Left lung (tissue), 14 donors: ENCODE measurements around the gene CDPF1. TPM values are rescaled to one million over a fixed set of nuclear protein-coding genes. Genes with fewer than 3 reads are reported as not detected.

Source experiments
- ATAC-seq: fragments of 200-7000 bp; cut with Tn5 transposase; one replicate; pipeline ENCODE4 v1.9.1; 2020; ENCODE audit warnings: moderate library complexity
- DNase-seq, 4 donors: peaks; one replicate each; pipeline ENCODE4 v3.0.0-alpha.2; 2013 to 2020
- H3K27ac ChIP-seq, 2 donors: fragments of 200-600 bp; sonication (generic) in 1 of 2; one replicate each; pipeline versions ENCODE4 v1.5.0 to v1.8.0; 2020 to 2021
- H3K27me3 ChIP-seq, 2 donors: fragments of 200-600 bp; sonication (generic) in 1 of 2; one replicate each; pipeline versions ENCODE4 v1.5.0 to v1.8.0; 2020 to 2021
- H3K36me3 ChIP-seq, 2 donors: fragments of 200-600 bp; sonication (generic) in 1 of 2; one replicate each; pipeline versions ENCODE4 v1.5.0 to v1.8.0; 2020 to 2021
- H3K4me1 ChIP-seq, 2 donors: fragments of 200-600 bp; one replicate each; pipeline ENCODE4 v1.8.0; 2021
- H3K4me3 ChIP-seq, 2 donors: fragments of 200-600 bp; sonication (generic) in 1 of 2; one replicate each; pipeline versions ENCODE4 v1.5.0 to v1.8.0; 2020 to 2021; ENCODE audit warnings: mild to moderate bottlenecking in 1 of 2
- H3K9me3 ChIP-seq, 2 donors: fragments of 200-600 bp; sonication (generic) in 1 of 2; one replicate each; pipeline versions ENCODE4 v1.5.0 to v1.8.0; 2020 to 2021
- CTCF ChIP-seq, 2 donors: fragments of 200-600 bp; sonication (generic) in 1 of 2; IDR thresholded peaks; one replicate each; pipeline versions ENCODE4 v1.5.0 to v1.8.0; 2021; ENCODE audit warnings: antibody characterized with exemption in 2 of 2
- intact Hi-C, 2 donors: fragments of 100-400 bp; cut with DNase I; formaldehyde crosslinking; loops; one replicate each; pipeline versions ENCODE4 v1.11.2 to v1.14.2; 2022
- long read RNA-seq, 12 donors: library from polyadenylated mRNA in 2 of 12; unstranded in 2 of 12; transcript quantifications; one replicate each; pipeline ENCODE4 v2.0.0 and lab custom pipeline, GENCODE V29; 2019 to 2026
- polyA plus RNA-seq, 6 donors: library from polyadenylated mRNA; unstranded; fragments of 120-200 nt; gene quantifications; one replicate each; pipeline ENCODE4 v1.2.1, GENCODE V29; 2013; ENCODE audit not compliant: insufficient read length in 6 of 6
- total RNA-seq, 2 donors: library from RNA; stranded (reverse); fragmentation: NEBNext Ultra II Directional; extraction: Animal tissue kit (Norgen Biotek cat#: 25700); gene quantifications; one replicate each; pipeline ENCODE4 v1.2.1, GENCODE V29; 2021
- donor health status: DM: no; HTN: yes; CAD: no.
- donor health status: DM: no; HTN: no; CAD: no.

CDPF1 gene
- 1 to 10 TPM; 7.7 to 8.6 TPM for total RNA-seq
- polyA plus RNA-seq = 10 to 100 TPM; 10.3 to 13.5 (median 11.8) TPM
- long read RNA-seq, donor 1, partial matches to known transcripts = 0 of 5 reads
- long read RNA-seq, donor 1, other reads (novel, unspliced or antisense) = 0 of 5 reads
- long read RNA-seq, donor 2, partial matches to known transcripts = 6 of 13 reads
- long read RNA-seq, donor 2, other reads (novel, unspliced or antisense) = 0 of 13 reads
- long read RNA-seq, donor 3, transcript CDPF1-201 (4 exons, 1,875 nt) = major isoform, 6 of 9 reads
- long read RNA-seq, donor 3, partial matches to known transcripts = 0 of 9 reads
- long read RNA-seq, donor 3, other reads (novel, unspliced or antisense) = 0 of 9 reads
- long read RNA-seq, donor 4, partial matches to known transcripts = 1 of 8 reads
- long read RNA-seq, donor 4, other reads (novel, unspliced or antisense) = 4 of 8 reads
- long read RNA-seq, donor 5, partial matches to known transcripts = 0 of 4 reads
- long read RNA-seq, donor 5, other reads (novel, unspliced or antisense) = 0 of 4 reads
- long read RNA-seq, donor 6, partial matches to known transcripts = 0 of 4 reads
- long read RNA-seq, donor 6, other reads (novel, unspliced or antisense) = 0 of 4 reads
- long read RNA-seq, donor 7, partial matches to known transcripts = 0 of 6 reads
- long read RNA-seq, donor 7, other reads (novel, unspliced or antisense) = 0 of 6 reads
- long read RNA-seq, donor 8, transcript CDPF1-201 (4 exons, 1,875 nt) = major isoform, 5 of 7 reads
- long read RNA-seq, donor 8, partial matches to known transcripts = 0 of 7 reads
- long read RNA-seq, donor 8, other reads (novel, unspliced or antisense) = 0 of 7 reads
- long read RNA-seq, donor 9 = 0 reads
- long read RNA-seq, donor 10, transcript CDPF1-201 (4 exons, 1,875 nt) = major isoform, 11 of 18 reads
- long read RNA-seq, donor 10, partial matches to known transcripts = 1 of 18 reads
- long read RNA-seq, donor 10, other reads (novel, unspliced or antisense) = 3 of 18 reads
- long read RNA-seq, donor 11, transcript CDPF1-201 (4 exons, 1,875 nt) = major isoform, 5 of 5 reads
- long read RNA-seq, donor 11, partial matches to known transcripts = 0 of 5 reads
- long read RNA-seq, donor 11, other reads (novel, unspliced or antisense) = 0 of 5 reads
- long read RNA-seq, donor 12, partial matches to known transcripts = 0 of 5 reads
- long read RNA-seq, donor 12, other reads (novel, unspliced or antisense) = 0 of 5 reads

GRCh38 chr22:46250035-46250782 is at the start of gene CDPF1:
Gene CDPF1 (minus strand): TSS chr22:46250293. CDS start chr22:46248284, 2,009 bp downstream.
- H3K27me3 ChIP-seq = no peaks in the 10 kb centered on the region
- H3K27ac ChIP-seq = peak within 1 kb of the TSS; percentile 83 to 91
- peaks cover 6 to 19% of the 10 kb centered on the region in 2 donors for H3K4me1 ChIP-seq
- peak within 1 kb of the TSS; percentile 71 to 75 for H3K4me3 ChIP-seq
- intact Hi-C loops = no loop called here
- ATAC-seq = peak; percentile 99
- no peak for TF ChIP-seq CTCF (IDR thresholded peaks at IDR 0.05)
- H3K36me3 ChIP-seq = peaks cover 0 to 3% of the 10 kb centered on the region in 2 donors
- no peaks in the 10 kb centered on the region for H3K9me3 ChIP-seq
- DNase-seq = peak; percentile 76 to 100 (median 91)

- no peaks in the 10 kb centered on the region for H3K36me3 ChIP-seq
- no peak for TF ChIP-seq CTCF (IDR thresholded peaks at IDR 0.05)
- H3K27me3 ChIP-seq = no peaks in the 10 kb centered on the region
- intact Hi-C loops = no loop called here
- peaks cover 8 to 33% of the 10 kb centered on the region in 2 donors for H3K4me1 ChIP-seq
- ATAC-seq (no peak), DNase-seq (peak in 1 of 4 donors; percentile 3)
- H3K4me3 ChIP-seq = no peak overlapping the region
- no peak overlapping the region for H3K27ac ChIP-seq
- no peaks in the 10 kb centered on the region for H3K9me3 ChIP-seq
These were observed 49.0 kb upstream of the CDPF1 start for GRCh38 chr22:46299101-46299500.

- ATAC-seq = no peak
- peak overlapping the region; percentile 49 to 56 for H3K4me3 ChIP-seq
- intact Hi-C loops = no loop called here
- no peak overlapping the region for H3K27ac ChIP-seq
- DNase-seq = no peak
- H3K36me3 ChIP-seq = peaks cover 0 to 15% of the 10 kb centered on the region in 2 donors
- peaks cover 8 to 45% of the 10 kb centered on the region in 2 donors for H3K4me1 ChIP-seq
- H3K27me3 ChIP-seq = no peaks in the 10 kb centered on the region
- H3K9me3 ChIP-seq = no peaks in the 10 kb centered on the region
- TF ChIP-seq CTCF (IDR thresholded peaks at IDR 0.05) = no peak
These were observed 47.2 kb upstream of the CDPF1 start for GRCh38 chr22:46297151-46297812.
